ENCODE data around the gene RPH3AL.
"Not testable (repeated sequence)": the region's sequence is repeated elsewhere in the genome, so short reads cannot be mapped to it uniquely, and the experiment has no call there.

The RPH3AL gene

GRCh38 chr17:215563-216478, 136.8 kb downstream of the RPH3AL start:
- DNase-seq: not testable (repeated sequence)

GRCh38 chr17:214881-215331, 137.7 kb downstream of the RPH3AL start:
- no peak for DNase-seq

GRCh38 chr17:213286-214105, 139.1 kb downstream of the RPH3AL start:
- no peak for DNase-seq

GRCh38 chr17:210402-210801, 142.2 kb downstream of the RPH3AL start:
- no peak for DNase-seq

GRCh38 chr17:208429-208828, 144.2 kb downstream of the RPH3AL start:
- no peak for DNase-seq

GRCh38 chr17:207775-208174, 144.8 kb downstream of the RPH3AL start:
- DNase-seq: no peak

GRCh38 chr17:206941-207560, 145.6 kb downstream of the RPH3AL start:
- no peak for DNase-seq

GRCh38 chr17:206484-206883, 146.1 kb downstream of the RPH3AL start:
- not testable (repeated sequence) for DNase-seq

- DNase-seq: no peak
Measured at GRCh38 chr17:205817-206216, 146.8 kb downstream of the RPH3AL start.

GRCh38 chr17:205148-205669, 147.4 kb downstream of the RPH3AL start:
- no peak for DNase-seq

- no peak for DNase-seq
Measured at GRCh38 chr17:204427-205147, 148.0 kb downstream of the RPH3AL start.

GRCh38 chr17:202501-202951, 150.1 kb downstream of the RPH3AL start:
- no peak for DNase-seq

- not testable (repeated sequence) for DNase-seq
Measured at GRCh38 chr17:201736-202135, 150.9 kb downstream of the RPH3AL start.

- DNase-seq: not testable (repeated sequence)
Measured at GRCh38 chr17:201257-201656, 151.3 kb downstream of the RPH3AL start.

GRCh38 chr17:200586-200985, 152.0 kb downstream of the RPH3AL start:
- DNase-seq: no peak

GRCh38 chr17:199806-200545, 152.6 kb downstream of the RPH3AL start:
- DNase-seq: no peak

GRCh38 chr17:199191-199604, 153.4 kb downstream of the RPH3AL start:
- no peak for DNase-seq

- not testable (repeated sequence) for DNase-seq
Measured at GRCh38 chr17:198225-198624, 154.4 kb downstream of the RPH3AL start.

- no peak for DNase-seq
Measured at GRCh38 chr17:197352-197751, 155.3 kb downstream of the RPH3AL start.

- DNase-seq: no peak
Measured at GRCh38 chr17:194828-195602, 157.6 kb downstream of the RPH3AL start.

All from stimulated activated CD8-positive, alpha-beta memory T cell treated with anti-CD3 and anti-CD28 coated beads, Interleukin-4, amount 100 ng/mL, for 48 hours (primary cell).